ENCODE data around the gene SMAGP. TPM values are rescaled to one million over a fixed set of nuclear protein-coding genes. Genes with fewer than 3 reads are reported as not detected.
A peak's percentile ranks its signal among the peaks of the same experiment; 100 is the strongest.
"Not testable (repeated sequence)": the region's sequence is repeated elsewhere in the genome, so short reads cannot be mapped to it uniquely, and the experiment has no call there.

SMAGP gene
- total and polyA plus RNA-seq, 2 experiments from 2014 or later = 18.8 to 35.0 TPM

GRCh38 chr12:51265024-51265423 is 5.2 kb downstream of the SMAGP start:
- TF ChIP-seq EZH2 (IDR thresholded peaks at IDR 0.05; ENCODE audit: insufficient read depth, poor library complexity, severe bottlenecking) = no peak
- no peak for TF ChIP-seq EZH2phosphoT487 (IDR thresholded peaks at IDR 0.05; ENCODE audit: insufficient read depth, low read depth)
- no peak overlapping the region for H3K4me2 ChIP-seq (ENCODE audit: unreplicated experiment)
- H3K79me2 ChIP-seq (ENCODE audit: insufficient read depth) = peaks cover 72% of the 10 kb centered on the region
- no peaks in the 10 kb centered on the region for H3K27me3 ChIP-seq (replicated peaks; ENCODE audit: insufficient read depth)
- H4K20me1 ChIP-seq (ENCODE audit: insufficient read depth) = no peaks in the 10 kb centered on the region
- H3K9me2 ChIP-seq (ENCODE audit: insufficient read depth) = no peaks in the 10 kb centered on the region
- no peak overlapping the region for H3K27ac ChIP-seq
- peaks cover 12% of the 10 kb centered on the region; the same call in 1 of the 2 replicates for H3K4me1 ChIP-seq (ENCODE audit: insufficient read depth)
- no peak overlapping the region for H3K4me3 ChIP-seq
- no peak for DNase-seq
- in situ Hi-C loops (cut with MboI) = loop anchor here (10.0 kb wide), 1 partner anchor 80 kb away; the partner anchor contains the start of gene CELA1
- no peak overlapping the region for H2AFZ ChIP-seq
- H3K9me3 ChIP-seq (ENCODE audit: low read depth) = no peaks in the 10 kb centered on the region
- no peak overlapping the region for H3K9ac ChIP-seq
- H3F3A ChIP-seq (ENCODE audit: insufficient read depth) = no peaks in the 10 kb centered on the region
- no peaks in the 10 kb centered on the region for H3K36me3 ChIP-seq (ENCODE audit: low read depth)

GRCh38 chr12:51264297-51264696 is 5.9 kb downstream of the SMAGP start:
- H2AFZ ChIP-seq = no peak overlapping the region
- H3K79me2 ChIP-seq (ENCODE audit: insufficient read depth) = peaks cover 76% of the 10 kb centered on the region
- no peaks in the 10 kb centered on the region for H3K9me2 ChIP-seq (ENCODE audit: insufficient read depth)
- in situ Hi-C loops (cut with MboI) = loop anchor here (10.0 kb wide), 1 partner anchor 81 kb away; the partner anchor contains the start of gene CELA1
- H3K9me3 ChIP-seq (ENCODE audit: low read depth) = no peaks in the 10 kb centered on the region
- no peaks in the 10 kb centered on the region for H4K20me1 ChIP-seq (ENCODE audit: insufficient read depth)
- H3K27me3 ChIP-seq (replicated peaks; ENCODE audit: insufficient read depth) = no peaks in the 10 kb centered on the region
- H3K36me3 ChIP-seq (ENCODE audit: low read depth) = no peaks in the 10 kb centered on the region
- no peak for DNase-seq
- H3K9ac ChIP-seq = no peak overlapping the region
- 88 to 94% methylated on average over 5 of the region's 5 CpGs for WGBS, 2 experiments (ENCODE audit: low coverage in 1 of 2, low lambda C conversion rate in 2 of 2, missing lambda C conversion rate in 2 of 2)
- H3K4me1 ChIP-seq (ENCODE audit: insufficient read depth) = peaks cover 11% of the 10 kb centered on the region; the same call in 1 of the 2 replicates
- H3K4me2 ChIP-seq (ENCODE audit: unreplicated experiment) = no peak overlapping the region
- TF ChIP-seq EZH2phosphoT487 (IDR thresholded peaks at IDR 0.05; ENCODE audit: insufficient read depth, low read depth) = no peak
- no peak for TF ChIP-seq EZH2 (IDR thresholded peaks at IDR 0.05; ENCODE audit: insufficient read depth, poor library complexity, severe bottlenecking)
- H3K4me3 ChIP-seq = no peak overlapping the region
- no peak overlapping the region for H3K27ac ChIP-seq
- no peaks in the 10 kb centered on the region for H3F3A ChIP-seq (ENCODE audit: insufficient read depth)

GRCh38 chr12:51263341-51263740 is 6.9 kb downstream of the SMAGP start:
- H3K4me2 ChIP-seq (ENCODE audit: unreplicated experiment) = peak overlapping the region; percentile 19
- peak overlapping the region; percentile 37 for H3K27ac ChIP-seq
- no peak overlapping the region for H3K4me3 ChIP-seq
- in situ Hi-C loops (cut with MboI) = loop anchor here (10.0 kb wide), 1 partner anchor 81 kb away; the partner anchor contains the start of gene CELA1
- H3K9me3 ChIP-seq (ENCODE audit: low read depth) = no peaks in the 10 kb centered on the region
- H3K9ac ChIP-seq = no peak overlapping the region
- 95 to 98% methylated on average over 3 of the region's 3 CpGs for WGBS, 2 experiments (ENCODE audit: low coverage in 1 of 2, low lambda C conversion rate in 2 of 2, missing lambda C conversion rate in 2 of 2)
- H3K27me3 ChIP-seq (replicated peaks; ENCODE audit: insufficient read depth) = no peaks in the 10 kb centered on the region
- no peaks in the 10 kb centered on the region for H3K9me2 ChIP-seq (ENCODE audit: insufficient read depth)
- H4K20me1 ChIP-seq (ENCODE audit: insufficient read depth) = no peaks in the 10 kb centered on the region
- no peaks in the 10 kb centered on the region for H3K36me3 ChIP-seq (ENCODE audit: low read depth)
- H3K79me2 ChIP-seq (ENCODE audit: insufficient read depth) = peaks cover 77% of the 10 kb centered on the region
- no peak for TF ChIP-seq EZH2 (IDR thresholded peaks at IDR 0.05; ENCODE audit: insufficient read depth, poor library complexity, severe bottlenecking)
- no peak for TF ChIP-seq EZH2phosphoT487 (IDR thresholded peaks at IDR 0.05; ENCODE audit: insufficient read depth, low read depth)
- peaks cover 4% of the 10 kb centered on the region; the same call in 1 of the 2 replicates for H3K4me1 ChIP-seq (ENCODE audit: insufficient read depth)
- H3F3A ChIP-seq (ENCODE audit: insufficient read depth) = no peaks in the 10 kb centered on the region
- no peak overlapping the region for H2AFZ ChIP-seq
- DNase-seq = no peak

- WGBS, 2 experiments (ENCODE audit: low coverage in 1 of 2, low lambda C conversion rate in 2 of 2, missing lambda C conversion rate in 2 of 2) = 4 to 5% methylated on average over 7 of the region's 7 CpGs
- Histone ChIP-seq H3K9me3 (ENCODE audit: low read depth) (no peaks in the 10 kb centered on the region), H3K27me3 (replicated peaks; ENCODE audit: insufficient read depth) (no peaks in the 10 kb centered on the region), H3K4me2 (ENCODE audit: unreplicated experiment) (peak overlapping the region; percentile 19), H3K36me3 (ENCODE audit: low read depth) (no peaks in the 10 kb centered on the region), H3K27ac (peak overlapping the region; percentile 37), H3K4me1 (ENCODE audit: insufficient read depth) (peaks cover 4% of the 10 kb centered on the region; the same call in 1 of the 2 replicates), H3F3A (ENCODE audit: insufficient read depth) (no peaks in the 10 kb centered on the region), H3K79me2 (ENCODE audit: insufficient read depth) (peaks cover 78% of the 10 kb centered on the region), H3K9me2 (ENCODE audit: insufficient read depth) (no peaks in the 10 kb centered on the region), H3K9ac (no peak overlapping the region), H4K20me1 (ENCODE audit: insufficient read depth) (no peaks in the 10 kb centered on the region), H2AFZ (no peak overlapping the region), H3K4me3 (no peak overlapping the region)
- in situ Hi-C loops (cut with MboI) = loop anchor here (10.0 kb wide), 1 partner anchor 82 kb away; the partner anchor contains the start of gene CELA1
- DNase-seq = peak; percentile 81
- TF ChIP-seq EZH2 (IDR thresholded peaks at IDR 0.05; ENCODE audit: insufficient read depth, poor library complexity, severe bottlenecking) (no peak), EZH2phosphoT487 (IDR thresholded peaks at IDR 0.05; ENCODE audit: insufficient read depth, low read depth) (no peak)
Measured at GRCh38 chr12:51262758-51263177, 7.4 kb downstream of the SMAGP start.

GRCh38 chr12:51259600-51259999 is 10.6 kb downstream of the SMAGP start:
- 100% methylated on average over 1 of the region's 1 CpG for WGBS, 2 experiments (ENCODE audit: low coverage in 1 of 2, low lambda C conversion rate in 2 of 2, missing lambda C conversion rate in 2 of 2)
- H3K36me3 ChIP-seq (ENCODE audit: low read depth); H3K27me3 ChIP-seq (replicated peaks; ENCODE audit: insufficient read depth); H3K4me2 ChIP-seq (ENCODE audit: unreplicated experiment); DNase-seq; H3K9ac ChIP-seq; H3K4me1 ChIP-seq (ENCODE audit: insufficient read depth); H3K27ac ChIP-seq; H2AFZ ChIP-seq; H3F3A ChIP-seq (ENCODE audit: insufficient read depth); H4K20me1 ChIP-seq (ENCODE audit: insufficient read depth); H3K4me3 ChIP-seq; H3K9me3 ChIP-seq (ENCODE audit: low read depth); H3K9me2 ChIP-seq (ENCODE audit: insufficient read depth); in situ Hi-C loops (cut with MboI): not testable (repeated sequence)
- peaks cover 70% of the 10 kb centered on the region for H3K79me2 ChIP-seq (ENCODE audit: insufficient read depth)
